HG02571 (cell line): ENCODE results near the gene SATB1.
A peak's percentile ranks its signal among the peaks of the same experiment; 100 is the strongest.
"Not testable (repeated sequence)": the region's sequence is repeated elsewhere in the genome, so short reads cannot be mapped to it uniquely, and the experiment has no call there.

Experiments
- ATAC-seq: cut with Tn5 transposase; IDR thresholded peaks from one replicate; pipeline ENCODE4 v1.9.1; 2021; ENCODE audit warnings: mild to moderate bottlenecking, moderate library complexity; ENCODE audit not compliant: unreplicated experiment

Gene SATB1

GRCh38 chr3:18424729-18425640 is at the start of gene SATB1:
TSS of gene SATB1 (minus strand) at chr3:18425339. CDS start at chr3:18420967, 4,372 bp downstream.
- peak; percentile 51 for ATAC-seq

- ATAC-seq: no peak
Observed at GRCh38 chr3:18474202-18474601, 49.1 kb upstream of the SATB1 start.

DNA sequence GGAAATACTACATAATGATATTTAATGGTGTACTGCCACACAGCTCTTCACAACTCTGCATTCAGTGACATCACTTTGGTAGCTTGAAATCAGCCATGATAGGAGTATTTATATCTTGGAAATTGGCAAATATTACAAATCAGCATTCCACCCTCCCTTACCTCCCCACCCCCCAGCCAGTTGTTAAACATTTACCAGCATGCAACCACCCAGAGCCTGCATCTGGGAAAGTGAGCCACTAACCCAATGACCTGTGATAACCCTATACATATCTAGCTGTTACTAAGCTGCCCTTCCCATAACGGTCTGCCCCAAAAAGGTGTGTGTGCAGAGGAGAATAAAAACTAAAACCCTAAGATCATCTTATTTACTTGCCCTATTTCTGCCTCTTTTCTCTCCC is 44.6 kb upstream of the SATB1 start:
- ATAC-seq: no peak

GRCh38 chr3:18466136-18466535 is 41.0 kb upstream of the SATB1 start:
- ATAC-seq: no peak

GRCh38 chr3:18454766-18455165 is 29.6 kb upstream of the SATB1 start:
- no peak for ATAC-seq

GRCh38 chr3:18449618-18450017 is 24.5 kb upstream of the SATB1 start:
- ATAC-seq: not testable (repeated sequence)

GRCh38 chr3:18447720-18448119 is 22.6 kb upstream of the SATB1 start:
- no peak for ATAC-seq

DNA sequence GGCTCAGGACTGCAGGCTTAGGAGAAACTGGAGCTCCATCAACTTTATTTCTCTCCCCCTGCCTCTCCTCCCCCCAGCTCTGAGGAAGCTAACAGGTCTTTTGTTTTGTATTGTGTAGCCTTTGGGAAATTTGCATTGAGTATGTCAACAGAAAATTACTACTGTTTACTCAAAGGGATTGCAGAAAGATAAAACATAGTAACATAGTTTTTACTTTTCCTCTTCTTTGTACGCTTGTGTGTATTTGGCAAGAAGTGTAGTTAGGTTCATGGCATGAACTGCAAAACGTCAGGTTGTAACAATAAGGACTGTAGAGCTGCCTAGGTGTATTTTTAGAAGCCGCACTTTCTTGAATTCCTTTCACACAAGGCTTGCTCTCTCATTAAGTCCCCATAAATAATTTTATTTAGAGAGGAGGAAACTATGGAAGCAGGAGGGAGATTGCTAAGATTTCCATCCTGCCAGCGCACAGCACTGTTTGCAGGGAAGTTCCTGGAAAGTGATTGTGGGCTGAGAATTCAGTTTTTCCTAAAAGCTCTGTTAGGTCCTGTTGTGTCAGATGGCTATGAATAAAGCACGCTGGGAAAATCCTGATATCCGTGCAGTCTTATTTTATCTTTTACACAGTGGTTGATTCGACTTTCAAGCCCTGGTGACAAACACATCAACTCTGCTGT is 21.1 kb upstream of the SATB1 start:
- no peak for ATAC-seq

DNA sequence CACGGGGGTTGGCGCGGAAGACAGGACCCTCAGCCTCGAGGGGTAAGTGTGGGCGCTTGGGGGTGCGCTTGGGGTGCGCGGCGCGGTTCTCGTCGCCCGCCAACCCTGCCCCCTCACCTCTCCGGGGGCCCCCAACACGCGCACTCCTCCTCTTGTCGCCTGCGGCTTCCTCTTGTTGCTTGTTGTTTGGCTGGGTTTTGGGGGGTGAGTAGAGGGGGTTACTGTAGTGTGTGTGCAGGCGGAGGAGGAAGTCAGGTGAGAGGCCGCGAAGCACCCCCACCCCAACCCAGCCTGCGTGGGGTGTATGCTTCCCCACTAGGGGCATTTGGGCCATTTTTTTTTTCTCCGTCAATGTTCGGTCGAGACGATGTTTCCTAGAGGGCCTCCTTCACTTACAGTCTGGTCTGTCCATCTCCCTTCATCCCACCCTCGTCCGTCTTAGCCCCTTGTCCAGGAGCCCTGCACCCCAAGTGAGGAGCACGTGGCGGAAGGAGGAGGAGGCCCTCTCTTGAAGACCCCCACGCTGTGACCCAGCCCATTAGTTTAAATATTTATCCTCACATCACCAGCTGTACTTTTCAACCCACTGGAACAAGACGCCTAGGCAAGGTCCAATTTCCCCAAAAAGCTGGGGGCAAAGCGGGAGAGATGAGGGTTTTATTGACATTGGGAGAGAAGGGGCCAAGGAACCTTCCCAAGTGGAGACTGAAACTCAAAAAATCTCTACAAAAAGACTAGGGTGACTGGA is 20.4 kb upstream of the SATB1 start:
- peak; percentile 18 for ATAC-seq

DNA sequence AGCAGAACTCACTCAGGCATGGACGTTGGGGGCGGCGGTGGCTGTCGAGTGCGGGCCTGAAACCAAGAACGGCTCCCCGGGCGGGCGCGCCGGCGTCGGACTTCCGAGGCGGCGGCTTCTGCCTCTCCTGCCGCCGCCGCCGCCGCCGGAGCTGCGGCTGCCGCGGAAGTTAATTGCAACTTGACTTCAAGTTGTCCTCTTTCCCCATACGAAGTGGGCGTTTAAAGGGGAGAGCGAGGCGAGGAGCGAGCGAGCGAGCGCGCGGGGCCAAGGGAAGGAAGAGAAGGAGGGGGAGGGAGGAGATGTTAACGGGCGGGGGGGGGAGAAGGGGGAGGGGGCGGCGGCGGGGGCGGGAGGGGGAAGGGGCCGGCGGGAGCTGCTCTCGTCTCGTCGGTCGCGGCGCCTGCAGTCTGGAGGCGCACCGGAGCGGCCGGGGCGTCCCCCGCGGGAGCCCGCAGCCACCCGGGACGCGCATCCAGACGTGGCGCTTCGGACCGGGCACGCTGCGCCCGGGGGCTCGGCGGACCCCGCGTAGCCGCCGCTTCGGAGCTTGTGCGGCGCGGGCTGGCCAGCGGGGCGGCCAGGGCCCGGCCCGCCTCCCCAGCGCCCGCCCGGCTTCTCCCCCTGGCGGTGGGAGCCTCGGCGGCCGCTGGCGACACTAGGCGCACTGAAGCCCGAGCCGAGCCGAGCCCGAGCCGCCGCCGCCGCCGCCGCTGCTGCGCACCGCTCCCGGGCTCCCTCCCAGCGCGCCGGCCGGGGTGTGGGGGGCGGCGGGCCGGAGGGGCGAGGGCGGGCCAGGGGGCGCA is 19.7 kb upstream of the SATB1 start:
- ATAC-seq: peak; percentile 82

GRCh38 chr3:18443665-18444594 is 18.8 kb upstream of the SATB1 start:
- ATAC-seq: no peak

- no peak for ATAC-seq
Observed at GRCh38 chr3:18442756-18443664, 17.9 kb upstream of the SATB1 start.

GRCh38 chr3:18441551-18441950 is 16.4 kb upstream of the SATB1 start:
- ATAC-seq: no peak

DNA sequence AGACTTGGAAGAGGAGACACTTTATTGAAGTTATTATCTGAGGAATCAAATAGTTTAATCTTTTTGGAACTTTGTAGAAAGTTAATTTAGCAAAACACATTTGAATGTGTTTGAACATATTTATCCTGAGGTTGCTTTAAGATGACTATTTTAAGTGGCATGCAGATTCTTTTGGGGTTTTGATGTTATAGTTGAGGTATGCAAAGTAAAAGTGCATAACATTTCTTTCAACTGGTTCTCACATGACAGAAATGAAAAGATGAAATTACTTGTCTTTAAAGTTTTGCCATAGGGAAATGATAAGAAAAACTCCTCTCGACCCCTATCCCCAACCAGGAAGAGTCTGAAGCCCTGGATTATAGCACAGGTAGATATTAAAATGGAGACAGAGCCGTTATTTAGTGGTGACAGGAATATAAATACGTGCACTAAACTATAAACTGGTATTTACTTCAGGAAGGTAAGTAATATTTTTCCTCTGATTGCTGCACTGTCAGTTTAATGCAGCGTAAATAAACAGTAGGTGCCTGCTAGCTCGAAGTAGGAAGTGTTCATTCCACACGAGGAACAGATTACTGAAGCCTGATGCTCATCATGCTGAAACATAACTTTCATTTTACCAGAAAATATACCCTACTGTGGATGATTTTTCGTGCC is 15.1 kb upstream of the SATB1 start:
- no peak for ATAC-seq

- ATAC-seq: no peak
Observed at GRCh38 chr3:18439281-18439680, 14.1 kb upstream of the SATB1 start.

GRCh38 chr3:18438586-18438985 is 13.4 kb upstream of the SATB1 start:
- no peak for ATAC-seq

- no peak for ATAC-seq
Observed at GRCh38 chr3:18436213-18436612, 11.1 kb upstream of the SATB1 start.

GRCh38 chr3:18434711-18435110 is 9.6 kb upstream of the SATB1 start:
- no peak for ATAC-seq
